WTC11 (cell line): ENCODE results near the gene POLR2C.

Source experiments
- ELF4 ChIP-seq: sonication (generic); formaldehyde crosslinking; IDR thresholded peaks from 2 replicates; pipeline ENCODE4 v1.8.1; 2022; ENCODE audit warnings: low read depth, mild to moderate bottlenecking, moderate library complexity, missing genetic modification reagents
- NR2C2 ChIP-seq: sonication (generic); formaldehyde crosslinking; IDR thresholded peaks from 2 replicates; pipeline ENCODE4 v1.8.0; 2022; ENCODE audit warnings: mild to moderate bottlenecking, missing genetic modification reagents
- RELA ChIP-seq: sonication (generic); formaldehyde crosslinking; IDR thresholded peaks from 2 replicates; pipeline ENCODE4 v1.8.1; 2022; ENCODE audit warnings: missing genetic modification reagents, mild to moderate bottlenecking, borderline replicate concordance
- TEAD1 ChIP-seq: sonication (generic); formaldehyde crosslinking; IDR thresholded peaks from 2 replicates; pipeline ENCODE4 v1.8.0; 2022; ENCODE audit warnings: mild to moderate bottlenecking, missing genetic modification reagents
- ZNF232 ChIP-seq: sonication (generic); formaldehyde crosslinking; IDR thresholded peaks from 2 replicates; pipeline ENCODE4 v1.8.0; 2022; ENCODE audit warnings: mild to moderate bottlenecking, missing genetic modification reagents
- ZNF671 ChIP-seq: fragments of 250-450 bp; sonication (Bioruptor Pico); IDR thresholded peaks from 2 replicates; pipeline ENCODE4 v1.8.0; 2021; ENCODE audit warnings: mild to moderate bottlenecking
- TF ChIP-seq, protein P1 (sequence below): fragments of 200-600 bp; IDR thresholded peaks from 2 replicates; pipeline ENCODE4 v1.8.0; 2022; ENCODE audit warnings: antibody characterized with exemption
- TF ChIP-seq, protein P2 (sequence below): sonication (generic); formaldehyde crosslinking; IDR thresholded peaks from 2 replicates; pipeline ENCODE4 v1.8.1; 2023; ENCODE audit warnings: mild to moderate bottlenecking, missing genetic modification reagents
- TF ChIP-seq, protein P3 (sequence below): sonication (generic); formaldehyde crosslinking; IDR thresholded peaks from 2 replicates; pipeline ENCODE4 v1.8.0; 2022; ENCODE audit warnings: mild to moderate bottlenecking, missing genetic modification reagents

DNA sequence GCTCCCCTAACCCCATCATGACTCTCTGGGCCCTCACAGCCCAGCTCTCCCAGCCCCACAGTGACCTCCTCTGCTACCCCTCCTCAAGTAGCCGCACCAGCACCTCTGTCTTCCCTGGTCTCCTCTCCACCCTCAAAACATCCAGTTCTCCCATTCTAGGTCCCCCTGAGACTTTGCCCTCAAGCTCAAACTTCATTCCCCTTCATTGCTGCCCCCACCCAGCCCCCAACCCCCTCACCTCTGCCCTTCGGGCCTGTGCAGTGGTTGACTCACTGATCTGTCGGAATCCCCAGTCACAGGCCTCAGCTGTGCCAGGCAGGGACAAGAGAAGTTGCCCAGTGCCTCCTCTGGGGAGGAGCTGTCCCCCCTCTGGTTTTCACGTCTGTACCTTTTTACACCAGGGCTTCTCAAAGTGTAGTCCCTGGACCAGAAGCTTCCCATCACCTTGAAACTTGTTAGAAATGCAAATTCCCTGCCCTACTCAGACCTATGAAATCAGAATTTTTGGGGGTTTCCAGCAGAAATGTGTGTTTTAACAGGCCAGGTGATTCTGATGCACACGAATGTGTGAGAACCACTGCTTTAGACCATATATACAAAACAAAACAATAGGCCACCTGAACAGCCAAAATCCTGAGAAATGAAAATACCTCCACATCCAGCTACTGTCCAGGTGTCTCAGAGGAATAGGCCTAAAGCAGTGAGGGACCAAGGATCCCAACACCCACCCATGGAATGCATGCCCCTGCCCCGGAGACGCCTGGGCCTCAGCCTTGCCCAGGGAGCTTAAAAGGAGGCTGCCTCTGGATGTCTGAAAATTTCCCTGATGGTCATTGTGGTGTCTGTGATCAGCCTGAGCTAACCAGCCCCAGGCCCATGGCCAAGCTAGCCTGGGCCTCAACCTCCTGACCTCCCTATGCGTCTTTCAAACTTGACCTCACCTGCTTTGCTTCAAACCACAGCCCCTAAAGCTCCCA, 24.7 kb downstream of the POLR2C start:
- no peak for TF ChIP-seq ZNF671 (CRISPR knock-in tag)
- TF ChIP-seq, protein P1, sequence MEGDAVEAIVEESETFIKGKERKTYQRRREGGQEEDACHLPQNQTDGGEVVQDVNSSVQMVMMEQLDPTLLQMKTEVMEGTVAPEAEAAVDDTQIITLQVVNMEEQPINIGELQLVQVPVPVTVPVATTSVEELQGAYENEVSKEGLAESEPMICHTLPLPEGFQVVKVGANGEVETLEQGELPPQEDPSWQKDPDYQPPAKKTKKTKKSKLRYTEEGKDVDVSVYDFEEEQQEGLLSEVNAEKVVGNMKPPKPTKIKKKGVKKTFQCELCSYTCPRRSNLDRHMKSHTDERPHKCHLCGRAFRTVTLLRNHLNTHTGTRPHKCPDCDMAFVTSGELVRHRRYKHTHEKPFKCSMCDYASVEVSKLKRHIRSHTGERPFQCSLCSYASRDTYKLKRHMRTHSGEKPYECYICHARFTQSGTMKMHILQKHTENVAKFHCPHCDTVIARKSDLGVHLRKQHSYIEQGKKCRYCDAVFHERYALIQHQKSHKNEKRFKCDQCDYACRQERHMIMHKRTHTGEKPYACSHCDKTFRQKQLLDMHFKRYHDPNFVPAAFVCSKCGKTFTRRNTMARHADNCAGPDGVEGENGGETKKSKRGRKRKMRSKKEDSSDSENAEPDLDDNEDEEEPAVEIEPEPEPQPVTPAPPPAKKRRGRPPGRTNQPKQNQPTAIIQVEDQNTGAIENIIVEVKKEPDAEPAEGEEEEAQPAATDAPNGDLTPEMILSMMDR, result no peak
- no peak for TF ChIP-seq ELF4 (CRISPR knock-in tag)
- TF ChIP-seq, protein P2, sequence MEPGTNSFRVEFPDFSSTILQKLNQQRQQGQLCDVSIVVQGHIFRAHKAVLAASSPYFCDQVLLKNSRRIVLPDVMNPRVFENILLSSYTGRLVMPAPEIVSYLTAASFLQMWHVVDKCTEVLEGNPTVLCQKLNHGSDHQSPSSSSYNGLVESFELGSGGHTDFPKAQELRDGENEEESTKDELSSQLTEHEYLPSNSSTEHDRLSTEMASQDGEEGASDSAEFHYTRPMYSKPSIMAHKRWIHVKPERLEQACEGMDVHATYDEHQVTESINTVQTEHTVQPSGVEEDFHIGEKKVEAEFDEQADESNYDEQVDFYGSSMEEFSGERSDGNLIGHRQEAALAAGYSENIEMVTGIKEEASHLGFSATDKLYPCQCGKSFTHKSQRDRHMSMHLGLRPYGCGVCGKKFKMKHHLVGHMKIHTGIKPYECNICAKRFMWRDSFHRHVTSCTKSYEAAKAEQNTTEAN (CRISPR knock-in tag), result no peak
- no peak for TF ChIP-seq NR2C2 (CRISPR knock-in tag)
- no peak for TF ChIP-seq ZNF232 (CRISPR knock-in tag)
- TF ChIP-seq RELA (CRISPR knock-in tag), result no peak
- TF ChIP-seq, protein P3, sequence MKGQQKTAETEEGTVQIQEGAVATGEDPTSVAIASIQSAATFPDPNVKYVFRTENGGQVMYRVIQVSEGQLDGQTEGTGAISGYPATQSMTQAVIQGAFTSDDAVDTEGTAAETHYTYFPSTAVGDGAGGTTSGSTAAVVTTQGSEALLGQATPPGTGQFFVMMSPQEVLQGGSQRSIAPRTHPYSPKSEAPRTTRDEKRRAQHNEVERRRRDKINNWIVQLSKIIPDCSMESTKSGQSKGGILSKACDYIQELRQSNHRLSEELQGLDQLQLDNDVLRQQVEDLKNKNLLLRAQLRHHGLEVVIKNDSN, result no peak
- no peak for TF ChIP-seq TEAD1 (CRISPR knock-in tag)
